ENCODE measurements around the gene PLCB1. TPM values are rescaled to one million over a fixed set of nuclear protein-coding genes. Genes with fewer than 3 reads are reported as not detected.
A peak's percentile ranks its signal among the peaks of the same experiment; 100 is the strongest.
"Not testable (repeated sequence)": the region's sequence is repeated elsewhere in the genome, so short reads cannot be mapped to it uniquely, and the experiment has no call there.

The PLCB1 gene
- polyA plus RNA-seq, 6 donors from 2014 or later = 0.27 to 0.79 (median 0.54) TPM; not detected in 2

DNA sequence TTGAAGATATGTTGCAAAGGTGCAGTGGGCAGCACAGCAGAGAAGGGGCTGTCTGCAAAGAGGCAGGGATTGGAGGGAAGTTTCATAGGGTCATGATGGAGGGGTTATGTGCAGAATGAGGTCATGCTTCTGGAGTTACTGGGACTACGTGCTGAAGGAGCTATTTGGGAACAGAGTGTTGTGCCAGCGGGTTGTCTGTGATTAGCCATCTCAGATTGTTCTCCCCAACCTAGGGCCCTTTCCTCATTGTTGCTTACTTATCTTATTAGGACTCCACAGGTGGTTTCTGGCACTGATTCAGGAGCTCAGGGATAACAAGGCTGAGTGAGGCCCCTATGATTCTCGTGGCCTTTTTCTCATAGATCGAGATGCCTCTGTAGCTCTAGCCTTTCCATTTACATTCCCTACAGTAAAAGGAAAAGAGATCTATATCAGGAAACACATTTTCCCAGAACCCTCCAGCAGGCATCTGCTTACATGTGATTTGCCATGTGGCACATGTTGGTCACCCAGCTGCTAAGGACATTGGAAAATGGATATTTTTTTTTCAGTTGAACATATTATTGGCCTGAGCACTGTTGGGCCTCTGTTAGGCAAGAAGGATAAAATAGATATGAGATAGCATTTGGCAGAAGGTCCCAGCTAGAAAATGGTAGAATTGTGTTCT, 507.2 kb downstream of the PLCB1 start:
- H3K36me3 Mint-ChIP-seq = no peaks in the 10 kb centered on the region
- H3K27me3 Mint-ChIP-seq = no peaks in the 10 kb centered on the region
- no peak overlapping the region for H3K4me3 Mint-ChIP-seq
- H3K27ac Mint-ChIP-seq = peak overlapping the region in 1 of 6 donors; percentile 7
- peaks cover 0 to 4% (median 0%) of the 10 kb centered on the region in 7 donors for H3K9me3 Mint-ChIP-seq
- H3K4me1 Mint-ChIP-seq = peaks cover 2 to 6% (median 4%) of the 10 kb centered on the region in 3 donors
- no peak for ATAC-seq (ENCODE audit: low read depth in 2 of 2)
- no peak for DNase-seq

DNA sequence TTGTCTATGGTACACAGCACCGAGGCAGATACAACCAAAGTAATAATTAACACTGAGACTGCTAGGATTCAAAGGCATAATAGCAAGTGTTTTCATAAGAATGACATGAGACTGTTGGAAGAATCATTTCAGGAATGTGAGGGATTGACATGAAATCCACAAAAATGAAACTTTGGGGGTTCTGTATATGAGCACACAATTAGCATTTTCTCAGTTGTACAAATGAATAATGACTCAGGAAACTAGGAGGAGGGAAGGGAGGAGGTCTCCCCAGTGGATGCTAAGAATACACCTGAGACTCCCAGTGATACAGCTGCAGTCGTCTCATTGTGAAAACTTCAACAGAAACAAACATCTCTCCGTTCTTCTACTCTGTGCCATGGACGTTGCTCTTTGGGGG, 508.4 kb downstream of the PLCB1 start:
- DNase-seq (no peak), ATAC-seq (ENCODE audit: low read depth in 2 of 2) (no peak)
- no peak overlapping the region for H3K27ac Mint-ChIP-seq
- H3K9me3 Mint-ChIP-seq = peaks cover 0 to 4% (median 0%) of the 10 kb centered on the region in 7 donors
- no peaks in the 10 kb centered on the region for H3K36me3 Mint-ChIP-seq
- H3K27me3 Mint-ChIP-seq = no peaks in the 10 kb centered on the region
- H3K4me1 Mint-ChIP-seq = peaks cover 2 to 6% (median 4%) of the 10 kb centered on the region in 3 donors
- H3K4me3 Mint-ChIP-seq = no peak overlapping the region

DNA sequence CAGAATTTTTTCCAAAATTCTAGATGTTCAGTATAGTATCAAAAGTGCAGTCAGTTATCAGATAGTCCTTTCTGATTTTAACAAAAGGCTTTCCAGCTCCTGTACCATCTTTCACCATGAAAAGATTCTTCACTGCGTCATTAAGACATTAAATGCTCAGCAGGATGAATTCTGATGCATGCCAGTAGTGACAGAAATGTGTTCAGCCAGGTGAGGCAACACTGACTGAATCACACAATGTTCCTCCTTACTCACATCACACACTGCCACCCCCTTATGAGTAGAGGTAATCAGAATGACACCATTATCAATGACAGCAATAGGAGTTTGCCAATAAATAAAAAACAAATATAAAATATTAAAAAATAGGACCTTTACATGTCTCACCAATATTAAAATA, 510.2 kb downstream of the PLCB1 start:
- ATAC-seq (ENCODE audit: low read depth in 2 of 2) (no peak), DNase-seq (no peak)
- Mint-ChIP-seq H3K36me3 (no peaks in the 10 kb centered on the region), H3K27ac (no peak overlapping the region), H3K9me3 (peaks cover 0 to 4% (median 0%) of the 10 kb centered on the region in 7 donors), H3K27me3 (no peaks in the 10 kb centered on the region), H3K4me3 (no peak overlapping the region), H3K4me1 (peaks cover 2 to 6% (median 4%) of the 10 kb centered on the region in 3 donors)

DNA sequence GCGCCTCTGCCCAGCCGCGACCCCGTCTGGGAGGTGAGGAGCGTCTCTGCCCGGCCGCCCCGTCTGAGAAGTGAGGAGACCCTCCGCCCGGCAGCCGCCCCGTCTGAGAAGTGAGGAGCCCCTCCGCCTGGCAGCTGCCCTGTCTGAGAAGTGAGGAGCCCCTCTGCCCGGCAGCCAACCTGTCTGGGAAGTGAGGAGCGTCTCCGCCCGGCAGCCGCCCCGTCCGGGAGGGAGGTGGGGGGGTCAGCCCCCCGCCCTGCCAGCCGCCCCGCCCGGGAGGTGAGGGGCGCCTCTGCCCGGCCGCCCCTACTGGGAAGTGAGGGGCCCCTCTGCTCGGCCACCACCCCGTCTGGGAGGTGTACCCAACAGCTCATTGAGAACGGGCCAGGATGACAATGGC, 512.4 kb downstream of the PLCB1 start:
- not testable (repeated sequence) for DNase-seq; H3K4me3 Mint-ChIP-seq; H3K9me3 Mint-ChIP-seq; H3K27ac Mint-ChIP-seq; H3K4me1 Mint-ChIP-seq; ATAC-seq (ENCODE audit: low read depth in 2 of 2); H3K27me3 Mint-ChIP-seq; H3K36me3 Mint-ChIP-seq

DNA sequence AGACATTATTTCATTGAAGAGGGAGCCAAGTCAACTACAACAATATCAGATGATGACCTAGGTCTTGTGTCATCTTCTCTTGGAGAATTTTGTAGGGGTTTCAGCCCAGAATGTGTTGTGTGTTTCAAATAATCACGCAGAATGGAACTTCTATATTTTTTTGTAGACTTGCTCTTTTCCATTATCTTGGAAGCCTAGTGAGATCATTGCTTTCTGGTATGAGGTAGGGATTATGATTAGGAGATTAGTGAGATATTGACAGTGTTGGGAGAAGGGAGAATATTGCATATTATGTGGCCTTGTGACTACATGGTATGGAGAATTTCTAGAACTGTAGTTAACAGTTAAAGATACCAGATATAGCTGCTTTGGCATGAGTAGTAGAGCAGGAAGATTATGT, 513.3 kb downstream of the PLCB1 start:
- Mint-ChIP-seq H3K27me3 (no peaks in the 10 kb centered on the region), H3K27ac (peak overlapping the region in 1 of 6 donors; percentile 75), H3K9me3 (peaks cover 0 to 4% (median 0%) of the 10 kb centered on the region in 7 donors), H3K4me1 (no peaks in the 10 kb centered on the region), H3K36me3 (no peaks in the 10 kb centered on the region), H3K4me3 (no peak overlapping the region)
- no peak for DNase-seq
- no peak for ATAC-seq (ENCODE audit: low read depth in 2 of 2)

DNA sequence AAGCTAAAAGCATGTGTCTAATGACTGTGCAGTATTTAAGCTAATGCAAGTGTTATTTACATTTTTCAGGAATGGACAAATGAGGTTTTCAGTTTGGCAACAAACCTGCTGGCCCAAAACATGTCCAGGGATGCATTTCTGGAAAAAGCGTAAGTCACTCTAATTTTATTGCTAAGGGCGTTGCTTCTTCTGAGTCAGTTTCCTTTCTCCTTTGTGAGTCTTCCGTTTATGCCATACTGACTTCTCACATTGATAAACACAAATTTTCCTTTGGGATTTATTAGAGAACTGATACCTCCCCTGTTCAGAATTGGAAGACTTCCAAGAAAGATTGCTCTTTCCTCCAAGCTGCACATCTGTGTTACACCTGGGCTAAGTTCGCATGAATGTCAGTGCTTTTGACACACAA, 514.0 kb downstream of the PLCB1 start:
- ATAC-seq (ENCODE audit: low read depth in 2 of 2) (no peak), DNase-seq (no peak)
- H3K27me3 Mint-ChIP-seq = no peaks in the 10 kb centered on the region
- H3K4me3 Mint-ChIP-seq = no peak overlapping the region
- no peak overlapping the region for H3K27ac Mint-ChIP-seq
- H3K4me1 Mint-ChIP-seq = no peaks in the 10 kb centered on the region
- H3K9me3 Mint-ChIP-seq = peaks cover 0 to 4% (median 0%) of the 10 kb centered on the region in 7 donors
- no peaks in the 10 kb centered on the region for H3K36me3 Mint-ChIP-seq

DNA sequence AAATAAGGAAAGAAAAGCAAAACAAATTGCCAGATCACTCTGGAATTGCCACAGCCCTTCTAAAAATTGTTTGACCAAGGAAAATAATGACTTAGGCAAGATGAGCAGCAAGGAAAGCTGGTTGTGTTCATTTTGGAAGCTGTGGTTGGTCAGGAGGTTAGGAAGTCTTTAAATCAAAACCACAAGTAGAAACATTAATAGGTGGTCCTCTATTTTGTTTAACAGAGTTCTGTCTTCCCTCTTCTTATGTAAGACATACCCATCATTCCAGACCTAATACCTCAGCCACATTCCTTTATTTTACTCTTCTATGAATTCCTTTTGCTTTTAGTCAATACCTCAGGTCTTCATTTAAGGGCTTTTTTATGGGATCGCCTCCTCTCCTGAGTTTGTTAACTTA, 514.6 kb downstream of the PLCB1 start:
- no peak for DNase-seq
- Mint-ChIP-seq H3K4me3 (no peak overlapping the region), H3K27ac (no peak overlapping the region), H3K4me1 (no peaks in the 10 kb centered on the region), H3K36me3 (no peaks in the 10 kb centered on the region), H3K27me3 (no peaks in the 10 kb centered on the region), H3K9me3 (peaks cover 0 to 4% (median 0%) of the 10 kb centered on the region in 7 donors)
- no peak for ATAC-seq (ENCODE audit: low read depth in 2 of 2)

DNA sequence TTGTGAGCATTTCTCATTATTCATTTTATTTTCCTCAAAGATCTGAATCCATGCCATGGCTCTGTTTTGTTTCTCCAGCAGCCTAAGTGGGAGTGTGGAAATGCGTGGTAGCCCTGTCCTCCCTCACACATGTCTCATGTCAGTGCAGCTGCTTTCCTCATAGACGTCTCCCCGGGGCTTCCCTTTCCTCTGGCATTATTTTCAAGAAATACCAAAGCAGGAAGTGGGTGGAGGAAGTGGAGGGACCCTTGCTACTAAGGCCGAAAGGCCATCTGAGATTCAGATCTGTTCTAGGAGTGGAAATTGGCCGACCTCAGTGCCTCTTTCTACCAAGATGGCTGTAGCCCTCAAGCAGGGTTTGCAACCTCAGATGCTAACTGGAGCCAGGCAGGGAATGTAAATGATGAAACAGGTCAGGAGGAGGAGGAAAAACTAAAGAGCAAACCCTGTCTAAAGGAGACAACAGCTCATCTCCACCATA, 515.9 kb downstream of the PLCB1 start:
- H3K9me3 Mint-ChIP-seq = peaks cover 0 to 4% (median 0%) of the 10 kb centered on the region in 7 donors
- no peak overlapping the region for H3K4me3 Mint-ChIP-seq
- no peaks in the 10 kb centered on the region for H3K4me1 Mint-ChIP-seq
- no peak overlapping the region for H3K27ac Mint-ChIP-seq
- no peaks in the 10 kb centered on the region for H3K36me3 Mint-ChIP-seq
- H3K27me3 Mint-ChIP-seq = no peaks in the 10 kb centered on the region
- DNase-seq (no peak), ATAC-seq (ENCODE audit: low read depth in 2 of 2) (no peak)

DNA sequence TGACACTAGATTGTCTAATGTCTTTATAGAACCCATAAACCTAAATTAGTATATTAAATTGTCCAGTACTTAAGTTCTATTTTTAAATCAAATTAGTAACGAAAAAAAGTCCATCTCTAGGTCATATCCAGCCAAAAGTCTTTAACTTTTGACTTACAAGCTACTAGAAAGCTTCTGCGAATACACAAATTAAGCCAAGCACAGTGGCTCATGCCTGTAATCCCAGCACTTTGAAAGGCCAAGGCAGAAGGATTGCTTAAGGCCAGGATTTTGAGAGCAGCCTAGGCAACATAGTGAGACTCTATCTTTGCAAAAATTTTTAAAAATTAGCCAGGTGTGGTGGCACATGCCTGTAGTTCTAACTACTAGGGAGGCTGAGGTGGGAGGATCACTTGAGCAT, 516.4 kb downstream of the PLCB1 start:
- Mint-ChIP-seq H3K9me3 (peaks cover 0 to 1% (median 0%) of the 10 kb centered on the region in 7 donors), H3K36me3 (no peaks in the 10 kb centered on the region), H3K4me1 (no peaks in the 10 kb centered on the region), H3K27ac (peak overlapping the region in 1 of 6 donors; percentile 25), H3K27me3 (no peaks in the 10 kb centered on the region), H3K4me3 (no peak overlapping the region)
- DNase-seq (no peak), ATAC-seq (ENCODE audit: low read depth in 2 of 2) (no peak)

DNA sequence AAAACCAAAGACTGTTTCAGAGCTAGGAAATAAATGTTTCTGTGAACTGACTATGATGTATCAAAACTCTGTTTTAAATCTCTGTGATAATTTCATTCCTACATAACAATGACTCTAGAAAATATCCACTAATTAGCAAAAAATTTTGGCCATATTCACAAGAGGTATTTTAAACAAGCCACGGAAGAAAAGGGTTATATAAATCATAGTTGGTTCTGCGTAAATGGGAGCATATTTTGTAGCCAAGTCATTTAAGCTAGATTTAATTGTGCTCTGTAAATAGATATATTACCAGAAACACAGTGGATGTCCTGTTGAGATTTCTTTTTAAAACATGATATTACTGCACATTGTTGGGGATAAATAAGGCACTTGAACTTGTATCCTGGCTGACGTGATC, 520.3 kb downstream of the PLCB1 start:
- DNase-seq (no peak), ATAC-seq (ENCODE audit: low read depth in 2 of 2) (no peak)
- Mint-ChIP-seq H3K27me3 (no peaks in the 10 kb centered on the region), H3K36me3 (no peaks in the 10 kb centered on the region), H3K27ac (no peak overlapping the region), H3K4me1 (no peaks in the 10 kb centered on the region), H3K4me3 (no peak overlapping the region), H3K9me3 (peaks cover 0 to 1% (median 0%) of the 10 kb centered on the region in 7 donors)

DNA sequence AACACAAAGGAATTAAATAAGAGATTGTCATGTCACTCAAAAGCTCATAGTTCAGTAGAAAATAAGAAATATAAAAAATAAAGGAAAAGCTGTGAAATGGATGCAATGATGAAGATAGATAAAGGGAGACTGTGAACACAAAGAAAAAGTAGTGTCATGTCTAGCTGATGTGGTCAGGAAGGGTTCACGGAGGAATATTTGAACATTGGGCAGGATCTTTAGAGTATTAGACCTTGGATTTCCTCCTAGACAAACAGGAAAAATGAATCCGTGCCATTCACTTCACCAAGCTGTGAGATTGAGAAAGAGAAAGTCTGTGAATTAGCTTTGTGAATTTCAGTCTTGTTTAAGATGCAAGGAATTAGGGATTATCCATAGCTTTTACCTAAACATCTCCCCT, 522.4 kb downstream of the PLCB1 start:
- H3K27ac Mint-ChIP-seq = no peak overlapping the region

DNA sequence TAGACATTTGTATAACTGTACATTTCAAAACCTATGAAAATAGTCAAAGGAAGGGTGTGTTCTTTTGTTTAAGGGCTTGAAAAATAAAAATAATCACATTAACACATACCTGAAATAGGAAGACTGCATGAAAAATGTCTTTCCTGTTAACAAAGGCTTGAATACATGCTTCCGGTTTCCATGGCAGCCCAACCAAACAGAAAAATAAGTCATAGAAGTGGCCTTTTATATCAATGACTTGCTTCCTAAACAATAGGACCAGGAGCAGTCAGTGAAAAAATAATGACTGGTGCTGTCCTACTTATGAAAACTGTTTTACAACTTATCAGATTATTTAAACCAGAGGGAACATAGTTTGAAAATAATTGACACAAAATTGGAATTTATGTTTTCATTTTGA, 524.3 kb downstream of the PLCB1 start:
- no peaks in the 10 kb centered on the region for H3K27me3 Mint-ChIP-seq
- H3K4me1 Mint-ChIP-seq = no peaks in the 10 kb centered on the region
- H3K27ac Mint-ChIP-seq = no peak overlapping the region
- DNase-seq = no peak
- ATAC-seq (ENCODE audit: low read depth in 2 of 2) = no peak
- H3K4me3 Mint-ChIP-seq = no peak overlapping the region
- no peaks in the 10 kb centered on the region for H3K36me3 Mint-ChIP-seq
- no peaks in the 10 kb centered on the region for H3K9me3 Mint-ChIP-seq

More for the DNA sequence above, 522.4 kb downstream of the PLCB1 start:
- ATAC-seq (ENCODE audit: low read depth in 2 of 2) (no peak), DNase-seq (no peak)
- Mint-ChIP-seq H3K27me3 (no peaks in the 10 kb centered on the region), H3K36me3 (no peaks in the 10 kb centered on the region), H3K4me1 (no peaks in the 10 kb centered on the region), H3K9me3 (peaks cover 0 to 1% (median 0%) of the 10 kb centered on the region in 7 donors), H3K4me3 (no peak overlapping the region)

DNA sequence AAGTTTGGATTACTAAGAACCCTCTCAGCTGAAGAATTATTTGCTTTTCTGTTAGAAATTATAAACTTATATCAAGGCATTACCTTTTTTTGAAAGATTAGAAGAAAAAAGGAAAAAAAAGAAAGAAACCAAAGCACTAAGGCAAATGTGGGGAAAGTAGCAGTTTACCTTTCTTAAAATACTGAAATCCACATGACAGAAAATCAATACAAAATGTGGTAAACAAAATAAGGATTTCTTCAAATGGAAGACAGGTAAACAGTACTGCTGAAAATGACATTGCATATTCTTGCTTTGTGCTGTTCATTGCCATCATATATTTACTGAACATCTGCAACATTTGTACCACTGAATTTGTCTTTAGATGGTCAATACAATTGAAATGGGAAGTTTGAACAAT, 525.6 kb downstream of the PLCB1 start:
- H3K27ac Mint-ChIP-seq = no peak overlapping the region
- no peak for ATAC-seq (ENCODE audit: low read depth in 2 of 2)
- no peaks in the 10 kb centered on the region for H3K4me1 Mint-ChIP-seq
- no peak overlapping the region for H3K4me3 Mint-ChIP-seq
- H3K9me3 Mint-ChIP-seq = no peaks in the 10 kb centered on the region
- no peaks in the 10 kb centered on the region for H3K27me3 Mint-ChIP-seq
- no peaks in the 10 kb centered on the region for H3K36me3 Mint-ChIP-seq
- DNase-seq = no peak

DNA sequence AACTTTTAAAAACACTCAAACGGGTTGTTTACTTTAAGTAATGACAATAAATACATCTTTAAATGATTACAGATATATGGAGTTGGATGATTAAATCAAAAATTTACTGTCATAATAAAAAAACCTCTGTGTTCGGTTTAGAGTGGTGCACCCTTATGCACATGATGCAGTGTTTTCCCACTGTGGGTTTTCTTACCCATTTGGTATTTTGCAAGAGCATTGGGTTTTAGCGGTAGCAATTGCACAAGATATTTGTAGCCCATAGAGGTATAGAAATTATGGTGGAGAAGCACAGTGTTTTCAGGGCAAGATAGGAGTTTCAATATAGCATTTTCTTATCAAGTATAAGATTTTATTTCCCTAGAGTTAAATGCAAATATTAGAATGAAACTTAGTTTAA, 526.0 kb downstream of the PLCB1 start:
- ATAC-seq (ENCODE audit: low read depth in 2 of 2) (no peak), DNase-seq (no peak)
- H3K27me3 Mint-ChIP-seq = no peaks in the 10 kb centered on the region
- no peaks in the 10 kb centered on the region for H3K36me3 Mint-ChIP-seq
- no peak overlapping the region for H3K4me3 Mint-ChIP-seq
- no peak overlapping the region for H3K27ac Mint-ChIP-seq
- no peaks in the 10 kb centered on the region for H3K4me1 Mint-ChIP-seq
- no peaks in the 10 kb centered on the region for H3K9me3 Mint-ChIP-seq
